ENCODE results near the gene ALAD. TPM values are rescaled to one million over a fixed set of nuclear protein-coding genes. Genes with fewer than 3 reads are reported as not detected.
"Not testable (repeated sequence)": the region's sequence is repeated elsewhere in the genome, so short reads cannot be mapped to it uniquely, and the experiment has no call there.

The ALAD gene
- total RNA-seq, 1 donor from 2014 or later = 19.3 TPM

DNA sequence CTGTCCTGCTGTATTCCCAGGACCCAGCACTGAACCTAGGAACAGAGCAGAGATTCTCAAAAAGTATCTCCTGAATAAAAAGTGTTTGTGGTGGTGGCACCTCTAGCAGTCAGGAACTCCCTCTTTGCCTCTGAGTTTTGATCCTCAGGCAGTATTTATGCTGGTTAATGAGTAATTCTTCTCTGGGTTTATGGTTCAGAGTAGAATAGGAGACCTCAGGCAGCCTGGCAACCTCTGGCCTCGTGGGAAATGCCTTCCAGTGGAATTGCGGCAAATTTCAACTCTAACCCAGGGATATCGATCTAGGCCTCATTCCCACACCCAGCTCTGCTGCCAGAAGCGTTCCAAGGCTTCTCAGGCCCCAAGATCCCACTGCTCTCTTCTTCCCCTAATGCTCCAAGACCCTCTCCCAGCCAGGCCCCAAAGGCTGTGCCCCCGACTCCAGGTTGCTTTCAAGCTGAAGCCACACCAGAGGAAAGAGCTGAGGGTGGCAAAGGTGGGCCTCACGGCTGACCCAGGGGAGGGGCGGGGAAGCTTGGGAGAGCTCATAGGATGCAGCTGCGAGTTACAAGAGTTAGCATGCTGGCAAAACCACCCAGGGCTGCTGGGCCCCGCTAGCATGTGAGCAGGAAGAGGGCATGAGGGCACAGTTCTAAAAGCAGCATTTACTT is 13.4 kb downstream of the ALAD start:
- Mint-ChIP-seq H3K4me1 (ENCODE audit: unreplicated experiment) (peaks cover 2% of the 10 kb centered on the region), H3K4me3 (ENCODE audit: unreplicated experiment) (no peak overlapping the region), H3K27me3 (ENCODE audit: unreplicated experiment) (peaks cover 4% of the 10 kb centered on the region), H3K9me3 (ENCODE audit: unreplicated experiment) (no peaks in the 10 kb centered on the region), H3K27ac (ENCODE audit: unreplicated experiment) (no peak overlapping the region), H3K36me3 (ENCODE audit: low read depth, unreplicated experiment) (peaks cover 30% of the 10 kb centered on the region)
- no peak for DNase-seq (ENCODE audit: low spot score)
- TF ChIP-seq CTCF (IDR thresholded peaks at IDR 0.05; ENCODE audit: unreplicated experiment) = no peak

DNA sequence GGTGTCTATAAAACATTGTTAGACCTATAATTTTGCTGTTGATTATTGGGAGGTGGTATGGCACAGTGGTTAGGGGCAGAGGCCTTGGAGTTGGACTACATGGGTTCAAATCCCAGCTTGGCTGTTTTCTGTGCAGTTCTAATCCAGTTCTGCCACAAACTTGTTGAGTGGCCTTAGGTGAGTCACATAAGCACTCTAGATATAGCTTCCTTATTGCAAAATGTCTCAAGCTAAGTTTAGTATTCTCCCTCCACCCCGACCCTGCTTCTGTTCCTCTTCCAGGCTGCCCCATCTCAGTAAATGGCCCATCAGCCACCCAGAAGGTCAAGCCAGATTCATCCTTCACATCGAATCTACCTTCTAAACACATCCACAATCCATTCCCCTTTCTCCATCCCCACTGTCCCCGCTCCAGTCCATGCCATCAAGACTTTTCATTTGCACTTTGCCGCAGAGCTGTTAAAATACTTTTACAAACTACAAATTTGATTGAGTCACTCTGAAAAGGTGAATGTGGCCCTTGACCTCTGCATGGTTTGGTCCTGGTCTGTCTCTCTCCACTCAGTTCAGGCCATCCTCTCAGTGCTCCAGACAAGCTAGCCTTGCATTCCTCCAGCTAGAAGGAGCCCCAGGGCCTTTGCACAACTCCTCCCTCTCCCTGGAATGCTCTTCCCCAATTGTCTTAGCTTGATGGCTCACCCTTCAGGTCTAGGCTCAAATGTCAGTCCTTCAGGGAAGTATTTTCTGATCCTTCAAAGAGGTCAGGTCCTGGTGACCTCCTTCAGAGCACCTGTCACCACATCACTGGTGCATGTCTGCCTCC is 14.3 kb downstream of the ALAD start:
- H3K9me3 Mint-ChIP-seq (ENCODE audit: unreplicated experiment) = no peaks in the 10 kb centered on the region
- no peak overlapping the region for H3K27ac Mint-ChIP-seq (ENCODE audit: unreplicated experiment)
- peaks cover 30% of the 10 kb centered on the region for H3K36me3 Mint-ChIP-seq (ENCODE audit: low read depth, unreplicated experiment)
- H3K4me3 Mint-ChIP-seq (ENCODE audit: unreplicated experiment) = no peak overlapping the region
- peaks cover 1% of the 10 kb centered on the region for H3K27me3 Mint-ChIP-seq (ENCODE audit: unreplicated experiment)
- no peak for DNase-seq (ENCODE audit: low spot score)
- no peak for TF ChIP-seq CTCF (IDR thresholded peaks at IDR 0.05; ENCODE audit: unreplicated experiment)
- peaks cover 2% of the 10 kb centered on the region for H3K4me1 Mint-ChIP-seq (ENCODE audit: unreplicated experiment)

DNA sequence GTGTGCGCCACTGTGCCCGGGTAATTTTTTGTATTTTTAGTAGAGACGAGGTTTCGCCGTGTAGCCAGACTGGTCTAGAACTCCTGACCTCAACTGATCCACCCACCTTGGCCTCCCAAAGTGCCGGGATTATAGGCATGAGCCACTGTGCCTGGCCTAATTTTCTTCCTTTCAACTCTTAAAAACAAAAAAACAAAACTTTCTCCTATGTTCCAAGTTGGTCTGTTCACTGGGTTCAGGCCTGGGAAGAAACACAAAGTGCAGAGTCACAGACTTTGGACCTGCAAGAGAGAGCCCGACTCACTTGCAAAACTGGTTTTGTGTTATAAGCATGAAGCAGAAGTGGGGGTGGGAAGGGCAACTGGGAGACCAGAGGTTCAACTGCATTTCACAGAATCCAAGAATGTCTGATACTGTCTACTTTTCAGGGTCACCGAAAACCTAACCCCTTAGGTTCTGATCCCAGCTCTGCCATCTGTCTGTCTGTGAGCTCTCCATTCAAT is 19.1 kb downstream of the ALAD start:
- TF ChIP-seq CTCF (IDR thresholded peaks at IDR 0.05; ENCODE audit: unreplicated experiment) = no peak
- Mint-ChIP-seq H3K9me3 (ENCODE audit: unreplicated experiment) (no peaks in the 10 kb centered on the region), H3K4me3 (ENCODE audit: unreplicated experiment) (no peak overlapping the region), H3K27ac (ENCODE audit: unreplicated experiment) (no peak overlapping the region), H3K27me3 (ENCODE audit: unreplicated experiment) (peaks cover 5% of the 10 kb centered on the region), H3K4me1 (ENCODE audit: unreplicated experiment) (peaks cover 6% of the 10 kb centered on the region), H3K36me3 (ENCODE audit: low read depth, unreplicated experiment) (peaks cover 6% of the 10 kb centered on the region)
- no peak for DNase-seq (ENCODE audit: low spot score)

DNA sequence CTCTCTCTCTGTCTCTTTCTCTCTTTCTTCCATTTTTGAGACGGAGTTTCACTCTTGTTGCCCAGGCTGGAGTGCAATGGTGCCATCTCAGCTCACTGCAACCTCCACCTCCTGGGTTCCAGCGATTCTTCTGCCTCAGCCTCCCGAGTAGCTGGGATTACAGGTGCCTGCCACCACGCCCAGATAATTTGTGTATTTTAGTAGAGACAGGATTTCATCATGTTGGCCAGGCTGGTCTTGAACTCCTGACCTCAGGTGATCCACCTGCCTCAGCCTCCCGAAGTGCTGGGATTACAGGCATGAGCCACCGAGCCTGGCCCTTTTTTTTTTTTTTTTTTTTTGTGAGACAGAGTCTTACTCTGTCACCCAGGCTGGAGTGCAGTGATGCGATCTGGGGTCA is 19.6 kb downstream of the ALAD start:
- H3K27ac Mint-ChIP-seq (ENCODE audit: unreplicated experiment) = not testable (repeated sequence)

DNA sequence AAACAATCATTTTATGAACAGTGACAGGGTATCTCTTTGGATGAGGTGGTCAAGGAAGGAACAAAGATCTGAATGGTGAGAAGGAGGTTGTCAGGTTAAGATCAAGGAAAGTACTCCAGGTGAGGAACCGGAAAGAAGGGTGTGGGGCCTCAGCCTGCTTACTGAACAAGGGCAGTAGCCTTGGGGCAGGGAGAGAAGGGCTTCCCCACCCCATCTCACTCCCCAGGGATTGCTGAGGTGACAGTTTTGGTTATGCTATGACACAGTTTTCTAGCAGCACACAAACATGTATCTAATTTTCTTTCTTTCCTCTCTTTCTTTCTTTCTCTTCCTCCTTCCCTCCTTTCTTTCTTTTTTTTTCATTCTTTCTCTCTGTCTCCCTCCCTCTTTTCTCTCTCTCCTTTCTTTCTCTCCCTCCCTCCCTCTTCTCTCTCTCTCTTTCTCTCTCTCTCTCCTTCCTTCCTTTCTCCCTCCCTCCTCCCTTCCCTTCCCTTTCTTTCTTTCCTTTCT is 20.2 kb downstream of the ALAD start:
- DNase-seq (ENCODE audit: low spot score) = no peak
- H3K27ac Mint-ChIP-seq (ENCODE audit: unreplicated experiment) = no peak overlapping the region
- no peak for TF ChIP-seq CTCF (IDR thresholded peaks at IDR 0.05; ENCODE audit: unreplicated experiment)
- no peaks in the 10 kb centered on the region for H3K36me3 Mint-ChIP-seq (ENCODE audit: low read depth, unreplicated experiment)
- H3K27me3 Mint-ChIP-seq (ENCODE audit: unreplicated experiment) = peaks cover 5% of the 10 kb centered on the region
- H3K9me3 Mint-ChIP-seq (ENCODE audit: unreplicated experiment) = no peaks in the 10 kb centered on the region
- H3K4me1 Mint-ChIP-seq (ENCODE audit: unreplicated experiment) = peaks cover 6% of the 10 kb centered on the region
- no peak overlapping the region for H3K4me3 Mint-ChIP-seq (ENCODE audit: unreplicated experiment)

More for the DNA sequence above, 19.6 kb downstream of the ALAD start:
- H3K36me3 Mint-ChIP-seq (ENCODE audit: low read depth, unreplicated experiment); H3K9me3 Mint-ChIP-seq (ENCODE audit: unreplicated experiment); H3K4me1 Mint-ChIP-seq (ENCODE audit: unreplicated experiment); H3K4me3 Mint-ChIP-seq (ENCODE audit: unreplicated experiment); DNase-seq (ENCODE audit: low spot score); H3K27me3 Mint-ChIP-seq (ENCODE audit: unreplicated experiment): not testable (repeated sequence)

- DNase-seq (ENCODE audit: low spot score); H3K27me3 Mint-ChIP-seq (ENCODE audit: unreplicated experiment); H3K27ac Mint-ChIP-seq (ENCODE audit: unreplicated experiment); H3K9me3 Mint-ChIP-seq (ENCODE audit: unreplicated experiment); H3K36me3 Mint-ChIP-seq (ENCODE audit: low read depth, unreplicated experiment); H3K4me1 Mint-ChIP-seq (ENCODE audit: unreplicated experiment); H3K4me3 Mint-ChIP-seq (ENCODE audit: unreplicated experiment): not testable (repeated sequence)
These were observed 21.3 kb downstream of the ALAD start for GRCh38 chr9:113379829-113380210.

DNA sequence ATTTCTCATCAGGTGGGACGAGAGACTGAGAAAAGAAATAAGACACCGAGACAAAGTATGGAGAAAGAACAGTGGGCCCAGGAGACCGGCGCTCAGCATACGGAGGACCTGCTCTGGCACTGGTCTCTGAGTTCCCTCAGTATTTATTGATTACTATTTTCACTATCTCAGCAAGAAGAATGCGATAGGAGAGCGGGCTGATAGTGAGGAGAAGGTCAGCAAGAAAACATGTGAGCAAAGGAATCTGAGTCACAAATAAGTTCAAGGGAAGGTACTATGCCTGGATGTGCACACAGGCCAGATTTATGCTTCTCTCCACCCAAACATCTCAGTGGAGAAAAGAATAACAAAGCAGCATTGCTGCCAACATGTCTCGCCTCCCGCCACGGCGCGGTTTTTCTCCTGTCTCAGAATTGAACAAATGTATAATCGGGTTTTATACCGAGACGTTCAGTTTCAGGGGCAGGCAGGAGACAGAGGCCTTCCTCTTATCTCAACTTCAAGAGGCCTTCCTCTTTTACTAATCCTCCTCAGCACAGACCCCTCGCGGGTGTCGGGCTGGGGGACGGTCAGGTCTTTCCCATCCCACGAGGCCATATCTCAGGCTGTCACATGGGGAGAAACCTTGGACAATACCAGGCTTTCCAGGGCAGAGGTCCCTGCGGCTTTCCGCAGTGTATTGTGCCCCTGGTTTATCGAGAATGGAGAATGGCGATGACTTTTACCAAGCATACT is 21.8 kb downstream of the ALAD start:
- H3K9me3 Mint-ChIP-seq (ENCODE audit: unreplicated experiment); H3K4me3 Mint-ChIP-seq (ENCODE audit: unreplicated experiment); H3K27me3 Mint-ChIP-seq (ENCODE audit: unreplicated experiment); H3K4me1 Mint-ChIP-seq (ENCODE audit: unreplicated experiment); DNase-seq (ENCODE audit: low spot score); H3K27ac Mint-ChIP-seq (ENCODE audit: unreplicated experiment); H3K36me3 Mint-ChIP-seq (ENCODE audit: low read depth, unreplicated experiment): not testable (repeated sequence)

Measured in endothelial cell (in vitro differentiated cells).